GM19193 (cell line): ENCODE measurements around the gene RNF212B.

Experiments
- POLR2A ChIP-seq: IDR thresholded peaks from 4 replicates; pipeline ENCODE4 v1.6.1; 2011; ENCODE audit not compliant: insufficient read depth, insufficient read length; ENCODE audit errors: extremely low read depth

RNF212B gene

GRCh38 chr14:23240661-23241060 lies 2.9 kb downstream of the RNF212B start:
- TF ChIP-seq POLR2A: no peak

GRCh38 chr14:23242076-23242475 lies 4.3 kb downstream of the RNF212B start:
- no peak for TF ChIP-seq POLR2A

DNA sequence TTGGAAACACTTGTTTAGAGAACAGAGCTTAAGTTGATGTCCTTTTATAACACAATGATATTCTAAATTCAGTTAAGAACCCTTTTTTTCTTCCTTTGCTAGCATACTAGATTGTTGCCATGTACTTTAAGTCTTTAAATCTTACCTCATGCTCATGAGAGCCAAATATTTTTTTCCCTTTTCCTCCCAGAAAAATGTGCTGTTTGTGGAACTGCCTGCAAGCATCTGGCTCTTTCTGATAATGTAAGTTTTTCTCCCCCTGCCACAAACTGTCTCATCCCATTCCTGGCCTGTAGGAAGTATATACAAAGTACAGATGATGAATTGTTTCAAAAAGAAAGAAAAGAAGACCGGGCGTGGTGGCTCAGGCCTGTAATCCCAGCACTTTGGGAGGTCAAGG lies 5.3 kb downstream of the RNF212B start:
- TF ChIP-seq POLR2A: no peak

DNA sequence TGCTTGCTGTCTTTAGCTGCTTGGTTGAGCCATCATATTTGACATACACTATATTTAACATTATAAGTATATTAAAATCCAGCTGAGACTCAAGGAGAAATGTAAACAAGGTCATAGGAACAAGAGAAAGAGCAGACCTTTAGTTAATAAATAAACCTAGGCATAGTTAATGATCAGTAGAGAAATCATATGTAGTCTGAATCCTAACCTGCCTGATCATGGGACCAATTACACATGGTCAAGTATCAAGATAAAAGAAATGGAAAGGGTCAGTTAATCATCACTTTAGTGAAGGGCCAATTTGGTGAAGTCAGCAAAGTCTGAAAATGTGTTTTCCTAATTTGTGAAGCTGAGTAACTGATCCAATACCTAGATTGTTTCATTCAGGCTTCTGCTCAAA lies 7.5 kb downstream of the RNF212B start:
- no peak for TF ChIP-seq POLR2A

DNA sequence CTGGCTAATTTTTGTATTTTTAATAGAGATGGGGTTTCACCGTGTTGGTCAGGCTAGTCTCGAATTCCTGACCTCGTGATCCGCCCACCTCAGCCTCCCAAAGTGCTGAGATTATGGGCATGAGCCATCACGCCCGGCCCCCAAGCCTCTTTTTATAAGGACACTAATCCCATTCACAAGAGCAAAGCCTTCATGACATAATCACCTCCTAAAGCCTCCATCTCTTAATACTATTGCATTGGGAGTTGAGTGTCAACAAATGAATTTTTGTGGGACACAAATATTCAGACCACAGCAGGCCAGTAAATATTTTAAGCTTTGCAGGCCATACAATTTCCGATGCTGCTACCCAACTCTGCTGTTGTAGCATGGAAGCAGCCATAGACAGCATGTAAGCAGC lies 10.9 kb downstream of the RNF212B start:
- TF ChIP-seq POLR2A: no peak

GRCh38 chr14:23249824-23250223 lies 12.1 kb downstream of the RNF212B start:
- no peak for TF ChIP-seq POLR2A

DNA sequence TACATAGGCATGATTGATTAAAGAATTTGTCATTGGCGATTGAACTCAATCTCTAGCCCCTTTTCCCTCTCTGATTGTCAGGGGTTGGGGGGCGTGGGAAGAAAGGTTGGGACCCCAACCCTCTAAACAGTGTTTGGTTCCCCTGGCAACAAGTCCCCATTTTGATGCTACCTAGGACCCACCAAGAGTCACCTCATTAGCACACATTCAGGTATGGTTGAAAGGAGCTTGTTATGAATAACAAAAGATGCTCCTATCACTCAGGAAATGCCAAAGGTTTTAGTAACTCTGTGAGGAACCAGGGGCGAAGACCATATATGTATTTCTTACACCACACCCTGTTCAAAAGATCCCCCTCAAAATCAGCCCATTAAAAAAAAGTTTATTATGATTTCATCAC lies 14.3 kb downstream of the RNF212B start:
- TF ChIP-seq POLR2A: no peak

DNA sequence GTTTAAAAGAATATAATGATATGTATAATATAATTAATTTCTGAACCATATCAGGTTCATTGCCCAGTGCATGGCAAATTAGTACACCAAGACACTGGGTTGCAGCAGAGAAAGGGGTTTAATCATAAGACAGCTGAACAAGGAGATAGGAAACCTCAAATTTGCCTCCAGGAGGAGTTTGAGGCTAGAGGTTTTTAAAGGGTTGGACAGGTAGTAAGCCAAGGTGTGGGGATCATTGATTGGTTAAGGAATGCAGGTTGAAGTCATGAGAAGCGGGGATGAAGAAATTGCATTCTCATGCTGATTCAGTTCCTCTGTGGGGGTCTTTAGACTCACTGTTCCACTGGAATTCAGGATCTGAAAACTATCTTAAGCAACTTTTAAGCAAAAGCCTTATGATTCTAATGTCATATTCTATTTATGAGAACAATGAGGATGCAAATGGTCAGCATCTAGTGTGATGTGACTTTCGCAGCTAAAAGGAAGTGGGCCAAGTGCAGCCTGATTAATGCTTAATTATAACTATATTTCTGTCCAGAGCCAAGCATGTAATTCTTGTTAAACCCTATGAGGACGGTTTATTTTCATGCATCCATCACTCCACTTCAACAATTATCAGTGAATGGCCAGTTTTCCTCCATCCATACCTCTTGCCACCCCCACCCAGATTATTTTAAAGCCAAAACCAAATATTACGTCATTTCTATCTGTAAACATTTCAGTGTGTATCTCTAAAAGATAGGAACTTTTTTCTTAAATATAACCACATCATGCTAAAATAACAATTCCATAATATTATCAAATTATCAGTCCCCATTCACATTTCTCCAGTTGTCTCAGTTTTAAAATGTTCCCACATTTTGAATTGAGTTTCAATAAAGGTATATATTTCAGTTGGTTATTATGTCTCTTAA lies 14.9 kb downstream of the RNF212B start:
- no peak for TF ChIP-seq POLR2A

DNA sequence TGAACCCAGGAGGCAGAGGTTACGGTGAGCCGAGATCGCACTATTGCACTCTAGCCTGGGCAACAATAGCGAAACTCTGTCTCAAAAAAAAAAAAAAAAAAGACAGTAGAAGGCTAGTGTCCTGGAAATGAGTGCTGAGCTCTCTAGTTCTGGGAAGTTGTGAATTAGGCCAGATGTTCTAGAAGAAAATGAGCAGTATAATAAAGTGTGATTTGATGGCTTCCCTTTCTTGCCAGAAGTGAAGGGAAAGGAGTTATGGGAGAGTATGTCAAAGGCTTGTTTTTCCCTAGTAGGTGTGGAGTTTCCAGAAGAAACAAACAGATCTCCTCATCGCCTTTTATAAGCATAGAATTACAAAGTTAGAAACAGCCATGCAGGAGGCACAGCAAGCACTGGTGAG lies 20.5 kb downstream of the RNF212B start:
- no peak for TF ChIP-seq POLR2A

GRCh38 chr14:23259426-23259825 lies 21.7 kb downstream of the RNF212B start:
- no peak for TF ChIP-seq POLR2A

- no peak for TF ChIP-seq POLR2A
Observed at GRCh38 chr14:23269193-23269592, 31.5 kb downstream of the RNF212B start.

DNA sequence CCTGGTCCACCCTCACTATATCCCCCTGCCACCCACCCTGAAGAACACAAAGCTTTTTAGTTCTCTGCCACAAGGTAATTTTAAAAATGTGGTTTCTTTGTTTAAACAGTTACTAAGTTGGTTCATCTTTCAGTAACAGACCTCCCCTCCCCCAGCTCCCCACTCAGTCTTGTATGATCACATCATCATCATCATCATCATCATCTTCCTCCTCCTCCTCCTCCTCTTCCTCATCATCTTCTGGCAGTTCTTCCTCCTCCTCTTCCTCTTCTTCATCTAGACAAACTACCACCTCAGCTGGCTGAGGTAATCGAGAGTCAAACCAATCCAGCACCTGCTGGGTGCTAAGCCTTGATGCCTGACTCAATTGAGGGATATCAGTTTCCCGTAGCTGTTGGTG lies 37.7 kb downstream of the RNF212B start:
- no peak for TF ChIP-seq POLR2A

DNA sequence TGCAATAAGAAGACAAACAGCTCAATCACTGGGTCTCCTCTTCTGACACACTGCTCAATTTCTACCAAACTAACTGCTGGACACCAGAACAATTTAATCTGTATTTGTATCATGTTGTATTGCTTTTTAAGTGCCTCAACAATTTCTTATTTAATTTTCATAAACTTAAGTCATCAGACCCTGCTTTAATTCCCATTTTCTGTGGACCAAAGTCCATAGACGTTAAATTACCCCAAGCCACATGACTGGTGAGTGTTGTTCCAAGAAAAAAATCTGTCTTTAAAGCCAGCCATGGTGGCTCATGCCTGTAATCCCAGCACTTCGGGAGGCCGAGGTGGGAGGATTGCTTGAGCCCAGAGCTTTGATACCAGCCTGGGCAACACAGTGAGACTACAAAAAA lies 39.5 kb downstream of the RNF212B start:
- TF ChIP-seq POLR2A: no peak

- no peak for TF ChIP-seq POLR2A
Observed at GRCh38 chr14:23281247-23281646, 43.5 kb downstream of the RNF212B start.

DNA sequence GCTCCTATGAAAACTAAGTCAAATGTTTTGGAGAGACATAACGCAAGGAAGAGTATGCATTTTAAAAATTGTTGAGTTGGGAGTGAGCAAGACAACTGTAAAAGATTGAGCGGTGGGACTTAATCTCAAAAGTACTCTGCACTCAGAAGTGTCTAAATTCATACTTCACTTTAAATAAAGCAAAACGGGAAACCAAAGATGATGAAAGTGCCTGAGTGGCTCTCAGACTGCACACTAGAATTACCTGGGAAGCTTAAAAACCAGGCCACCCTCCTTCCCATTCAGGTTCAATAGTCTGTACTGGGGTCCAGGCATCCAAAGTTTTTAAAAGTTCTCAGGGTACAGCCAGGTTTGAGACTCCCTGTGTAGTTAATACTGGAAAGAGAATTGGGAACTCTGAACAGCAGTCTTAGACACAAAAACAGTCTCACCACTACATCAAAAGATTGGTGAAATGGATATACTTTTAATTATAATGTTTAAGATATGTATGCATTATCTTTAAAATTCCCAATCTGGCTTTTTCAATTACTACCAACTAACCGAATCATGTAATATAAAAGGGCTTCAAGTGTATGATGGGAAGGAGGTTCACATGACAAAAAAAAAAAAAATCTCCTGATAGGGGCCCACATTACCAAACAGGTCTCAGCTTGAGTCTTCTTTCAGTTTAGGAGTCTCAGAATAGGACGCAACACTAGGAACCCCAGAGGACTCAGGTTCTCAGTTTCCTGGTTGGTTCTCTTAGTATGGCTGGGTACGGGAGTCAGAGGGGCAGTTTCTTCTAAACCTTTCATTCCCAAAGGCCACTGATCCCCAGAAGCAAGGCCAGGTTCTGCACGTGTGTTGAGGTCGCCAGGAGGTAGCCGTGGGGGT lies 47.2 kb downstream of the RNF212B start:
- TF ChIP-seq POLR2A: no peak
